ENCODE results near the gene RAB3B. TPM values are rescaled to one million over a fixed set of nuclear protein-coding genes. Genes with fewer than 3 reads are reported as not detected.

RAB3B gene
- total RNA-seq, 1 donor from 2014 or later: 12.9 TPM

GRCh38 chr1:51920130-51920529 lies 70.4 kb downstream of the RAB3B start:
- no peak overlapping the region for H3K4me3 Mint-ChIP-seq (ENCODE audit: unreplicated experiment)
- no peaks in the 10 kb centered on the region for H3K27me3 Mint-ChIP-seq (ENCODE audit: unreplicated experiment)
- H3K36me3 Mint-ChIP-seq (ENCODE audit: unreplicated experiment): no peaks in the 10 kb centered on the region
- TF ChIP-seq, protein P1, sequence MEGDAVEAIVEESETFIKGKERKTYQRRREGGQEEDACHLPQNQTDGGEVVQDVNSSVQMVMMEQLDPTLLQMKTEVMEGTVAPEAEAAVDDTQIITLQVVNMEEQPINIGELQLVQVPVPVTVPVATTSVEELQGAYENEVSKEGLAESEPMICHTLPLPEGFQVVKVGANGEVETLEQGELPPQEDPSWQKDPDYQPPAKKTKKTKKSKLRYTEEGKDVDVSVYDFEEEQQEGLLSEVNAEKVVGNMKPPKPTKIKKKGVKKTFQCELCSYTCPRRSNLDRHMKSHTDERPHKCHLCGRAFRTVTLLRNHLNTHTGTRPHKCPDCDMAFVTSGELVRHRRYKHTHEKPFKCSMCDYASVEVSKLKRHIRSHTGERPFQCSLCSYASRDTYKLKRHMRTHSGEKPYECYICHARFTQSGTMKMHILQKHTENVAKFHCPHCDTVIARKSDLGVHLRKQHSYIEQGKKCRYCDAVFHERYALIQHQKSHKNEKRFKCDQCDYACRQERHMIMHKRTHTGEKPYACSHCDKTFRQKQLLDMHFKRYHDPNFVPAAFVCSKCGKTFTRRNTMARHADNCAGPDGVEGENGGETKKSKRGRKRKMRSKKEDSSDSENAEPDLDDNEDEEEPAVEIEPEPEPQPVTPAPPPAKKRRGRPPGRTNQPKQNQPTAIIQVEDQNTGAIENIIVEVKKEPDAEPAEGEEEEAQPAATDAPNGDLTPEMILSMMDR (IDR thresholded peaks at IDR 0.05; ENCODE audit: partially characterized antibody, unreplicated experiment): no peak
- peaks cover 11% of the 10 kb centered on the region for H3K4me1 Mint-ChIP-seq (ENCODE audit: low read depth, unreplicated experiment)
- H3K9me3 Mint-ChIP-seq (ENCODE audit: unreplicated experiment): no peaks in the 10 kb centered on the region
- H3K27ac Mint-ChIP-seq (ENCODE audit: unreplicated experiment): no peak overlapping the region
- no peak for DNase-seq

DNA sequence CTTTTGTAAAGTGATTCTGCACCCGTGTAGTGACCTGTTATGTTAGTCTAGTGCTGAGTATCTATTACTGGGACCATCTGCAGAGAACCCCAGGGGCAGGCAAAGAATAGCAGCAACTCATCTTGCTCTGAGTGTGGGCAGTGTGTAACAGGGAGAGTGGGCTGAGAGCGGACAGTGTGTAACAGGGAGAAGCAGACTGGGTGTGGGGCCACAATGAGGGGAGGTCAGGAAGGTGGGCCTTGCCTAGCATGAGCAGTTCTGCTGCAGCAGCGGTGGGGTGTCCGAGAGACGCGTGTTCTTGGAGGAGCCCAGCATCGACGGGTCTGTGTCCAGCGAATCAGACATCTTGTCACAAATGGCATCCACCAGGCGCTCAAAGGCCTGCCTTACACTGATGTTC lies 70.8 kb downstream of the RAB3B start:
- Mint-ChIP-seq H3K4me3 (ENCODE audit: unreplicated experiment) (no peak overlapping the region), H3K4me1 (ENCODE audit: low read depth, unreplicated experiment) (peaks cover 11% of the 10 kb centered on the region), H3K9me3 (ENCODE audit: unreplicated experiment) (no peaks in the 10 kb centered on the region), H3K27me3 (ENCODE audit: unreplicated experiment) (no peaks in the 10 kb centered on the region), H3K27ac (ENCODE audit: unreplicated experiment) (peak overlapping the region; percentile 34), H3K36me3 (ENCODE audit: unreplicated experiment) (no peaks in the 10 kb centered on the region)
- TF ChIP-seq, protein P1 (IDR thresholded peaks at IDR 0.05; ENCODE audit: partially characterized antibody, unreplicated experiment): no peak
- DNase-seq: no peak

DNA sequence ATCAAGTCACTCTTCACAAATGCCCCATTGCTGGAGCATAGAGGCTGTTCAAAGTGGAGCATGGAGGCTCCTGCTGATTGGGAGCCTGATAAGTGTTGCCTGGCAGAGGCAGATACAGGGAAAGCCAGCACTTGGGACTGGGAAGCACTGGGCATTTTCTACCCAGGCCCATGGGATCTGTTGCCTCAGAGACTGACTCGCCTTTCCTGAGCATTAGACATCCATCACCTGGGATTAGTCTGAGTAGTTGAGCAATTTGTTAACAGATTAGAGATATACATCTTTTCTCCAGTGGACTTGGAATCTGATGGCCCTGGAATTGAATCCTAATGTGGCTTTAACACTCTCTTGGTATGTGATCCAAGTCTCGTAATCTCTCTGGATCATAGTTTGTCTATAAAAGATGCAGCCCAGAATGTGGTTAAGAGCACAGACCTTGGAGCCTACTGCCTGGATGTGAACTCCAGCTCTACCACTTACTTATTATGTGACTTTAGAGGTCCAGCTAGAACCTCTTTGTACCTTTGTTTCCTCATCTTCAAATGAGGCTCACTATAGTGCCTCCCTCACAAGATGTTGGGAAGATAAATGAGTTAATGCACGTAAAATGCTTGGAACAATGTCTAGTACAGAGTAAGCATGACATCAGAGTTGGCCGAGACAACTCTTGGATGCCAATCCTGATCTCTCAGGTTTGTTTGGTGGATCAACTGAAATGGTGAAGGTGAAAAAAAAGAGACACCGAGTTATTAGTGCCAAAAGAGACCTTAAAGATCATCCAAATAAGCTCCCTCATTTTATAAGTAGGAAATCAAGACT lies 73.7 kb downstream of the RAB3B start:
- Mint-ChIP-seq H3K27me3 (ENCODE audit: unreplicated experiment) (peaks cover 3% of the 10 kb centered on the region), H3K36me3 (ENCODE audit: unreplicated experiment) (no peaks in the 10 kb centered on the region)

DNA sequence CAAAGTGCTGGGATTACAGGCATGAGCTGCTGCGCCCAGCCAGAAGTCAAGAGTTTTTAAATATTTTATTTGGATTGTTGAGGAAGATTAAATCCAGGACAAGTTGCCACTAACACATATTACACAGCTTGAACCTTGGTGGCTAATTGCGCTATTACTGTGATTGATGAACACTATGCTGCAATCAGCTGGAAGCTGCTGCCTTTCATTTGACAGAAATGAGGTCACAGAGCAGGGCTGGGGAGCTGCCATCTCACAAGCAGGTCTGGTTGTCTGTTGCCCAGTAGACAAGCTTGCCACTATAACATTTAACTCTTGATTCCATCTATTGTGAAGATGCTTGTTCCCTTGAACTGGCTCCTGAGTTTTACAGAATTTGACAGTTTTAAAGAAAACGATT lies 74.5 kb downstream of the RAB3B start:
- H3K9me3 Mint-ChIP-seq (ENCODE audit: unreplicated experiment): no peaks in the 10 kb centered on the region
- DNase-seq: no peak
- H3K27ac Mint-ChIP-seq (ENCODE audit: unreplicated experiment): no peak overlapping the region
- H3K36me3 Mint-ChIP-seq (ENCODE audit: unreplicated experiment): no peaks in the 10 kb centered on the region
- H3K4me3 Mint-ChIP-seq (ENCODE audit: unreplicated experiment): no peak overlapping the region
- peaks cover 3% of the 10 kb centered on the region for H3K27me3 Mint-ChIP-seq (ENCODE audit: unreplicated experiment)
- TF ChIP-seq, protein P1 (IDR thresholded peaks at IDR 0.05; ENCODE audit: partially characterized antibody, unreplicated experiment): no peak
- peaks cover 6% of the 10 kb centered on the region for H3K4me1 Mint-ChIP-seq (ENCODE audit: low read depth, unreplicated experiment)

More for the DNA sequence above, 73.7 kb downstream of the RAB3B start:
- no peak for DNase-seq
- Mint-ChIP-seq H3K9me3 (ENCODE audit: unreplicated experiment) (no peaks in the 10 kb centered on the region), H3K4me1 (ENCODE audit: low read depth, unreplicated experiment) (peaks cover 7% of the 10 kb centered on the region), H3K4me3 (ENCODE audit: unreplicated experiment) (no peak overlapping the region), H3K27ac (ENCODE audit: unreplicated experiment) (no peak overlapping the region)
- TF ChIP-seq, protein P1 (IDR thresholded peaks at IDR 0.05; ENCODE audit: partially characterized antibody, unreplicated experiment): no peak

DNA sequence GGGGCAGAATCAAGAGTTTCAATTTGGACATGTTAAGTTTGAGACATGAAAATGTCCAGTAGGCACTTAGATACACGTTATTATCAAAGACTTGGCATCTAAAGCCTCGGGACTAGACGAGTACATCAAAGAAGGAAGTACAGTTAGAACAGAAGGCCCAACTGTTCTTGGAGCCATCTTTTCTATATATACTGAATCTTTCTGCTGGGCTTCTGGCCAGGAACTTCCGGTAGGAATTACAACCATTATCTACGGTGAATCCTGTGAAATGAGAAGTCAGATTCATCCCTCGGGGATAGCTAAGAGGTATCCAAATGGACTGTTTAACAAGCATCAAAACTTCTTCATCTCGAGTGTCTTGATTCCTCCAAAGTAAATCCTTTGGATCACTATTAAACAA lies 77.6 kb downstream of the RAB3B start:
- DNase-seq: no peak
- TF ChIP-seq, protein P1 (IDR thresholded peaks at IDR 0.05; ENCODE audit: partially characterized antibody, unreplicated experiment): no peak
- peaks cover 3% of the 10 kb centered on the region for H3K27me3 Mint-ChIP-seq (ENCODE audit: unreplicated experiment)
- H3K36me3 Mint-ChIP-seq (ENCODE audit: unreplicated experiment): no peaks in the 10 kb centered on the region
- no peaks in the 10 kb centered on the region for H3K9me3 Mint-ChIP-seq (ENCODE audit: unreplicated experiment)
- no peak overlapping the region for H3K27ac Mint-ChIP-seq (ENCODE audit: unreplicated experiment)
- no peaks in the 10 kb centered on the region for H3K4me1 Mint-ChIP-seq (ENCODE audit: low read depth, unreplicated experiment)
- H3K4me3 Mint-ChIP-seq (ENCODE audit: unreplicated experiment): no peak overlapping the region

Measured in glutamatergic neuron (in vitro differentiated cells).